ENCODE data around the gene ISX.

ISX gene

GRCh38 chr22:35114131-35114980, 48.4 kb downstream of the ISX start:
- DNase-seq: no peak

- no peak for DNase-seq
Measured at GRCh38 chr22:35115515-35115914, 49.6 kb downstream of the ISX start.

GRCh38 chr22:35116269-35116668, 50.3 kb downstream of the ISX start:
- DNase-seq: no peak

GRCh38 chr22:35116817-35117216, 50.9 kb downstream of the ISX start:
- no peak for DNase-seq

GRCh38 chr22:35119494-35119893, 53.5 kb downstream of the ISX start:
- no peak for DNase-seq

- DNase-seq: no peak
Measured at GRCh38 chr22:35124691-35125219, 58.8 kb downstream of the ISX start.

GRCh38 chr22:35126993-35127392, 61.0 kb downstream of the ISX start:
- DNase-seq: no peak

GRCh38 chr22:35128637-35129036, 62.7 kb downstream of the ISX start:
- no peak for DNase-seq

- no peak for DNase-seq
Measured at GRCh38 chr22:35131525-35132000, 65.6 kb downstream of the ISX start.

- DNase-seq: no peak
Measured at GRCh38 chr22:35132568-35132967, 66.6 kb downstream of the ISX start.

GRCh38 chr22:35133702-35134380, 67.9 kb downstream of the ISX start:
- DNase-seq: no peak

- no peak for DNase-seq
Measured at GRCh38 chr22:35134637-35135036, 68.7 kb downstream of the ISX start.

GRCh38 chr22:35135165-35135564, 69.2 kb downstream of the ISX start:
- DNase-seq: no peak
